Ishikawa (cell line): ENCODE results near the gene AMZ1.

Experiments used
- CEBPB ChIP-seq: IDR thresholded peaks from 2 replicates; pipeline ENCODE4 v1.6.1; 2012
- CREB1 ChIP-seq: IDR thresholded peaks from 2 replicates; pipeline ENCODE4 v1.6.1; 2012; ENCODE audit warnings: low read depth
- EGR1 ChIP-seq: IDR thresholded peaks from 2 replicates; pipeline ENCODE4 v1.6.1; 2012
- EP300 ChIP-seq: IDR thresholded peaks from 2 replicates; pipeline ENCODE4 v1.6.1; 2012; ENCODE audit warnings: borderline replicate concordance
- FOXM1 ChIP-seq: IDR thresholded peaks from 2 replicates; pipeline ENCODE4 v1.6.1; 2012; ENCODE audit warnings: low read depth, borderline replicate concordance
- MAX ChIP-seq: IDR thresholded peaks from 2 replicates; pipeline ENCODE4 v1.6.1; 2012
- NFIC ChIP-seq: IDR thresholded peaks from 2 replicates; pipeline ENCODE4 v1.6.1; 2012
- RAD21 ChIP-seq: IDR thresholded peaks from 2 replicates; pipeline ENCODE4 v1.6.1; 2012; ENCODE audit warnings: low read depth
- REST ChIP-seq: IDR thresholded peaks from 2 replicates; pipeline ENCODE4 v1.6.1; 2012; ENCODE audit warnings: low read depth, mild to moderate bottlenecking
- TEAD4 ChIP-seq: IDR thresholded peaks from 2 replicates; pipeline ENCODE4 v1.6.1; 2012
- YY1 ChIP-seq: IDR thresholded peaks from 2 replicates; pipeline ENCODE4 v1.6.1; 2012; ENCODE audit warnings: low read depth
- ZBTB7A ChIP-seq: IDR thresholded peaks from 2 replicates; pipeline ENCODE4 v1.6.1; 2012; ENCODE audit warnings: low read depth
- TF ChIP-seq, protein P1 (sequence below): IDR thresholded peaks from 2 replicates; pipeline ENCODE4 v1.6.1; 2012

The AMZ1 gene

DNA sequence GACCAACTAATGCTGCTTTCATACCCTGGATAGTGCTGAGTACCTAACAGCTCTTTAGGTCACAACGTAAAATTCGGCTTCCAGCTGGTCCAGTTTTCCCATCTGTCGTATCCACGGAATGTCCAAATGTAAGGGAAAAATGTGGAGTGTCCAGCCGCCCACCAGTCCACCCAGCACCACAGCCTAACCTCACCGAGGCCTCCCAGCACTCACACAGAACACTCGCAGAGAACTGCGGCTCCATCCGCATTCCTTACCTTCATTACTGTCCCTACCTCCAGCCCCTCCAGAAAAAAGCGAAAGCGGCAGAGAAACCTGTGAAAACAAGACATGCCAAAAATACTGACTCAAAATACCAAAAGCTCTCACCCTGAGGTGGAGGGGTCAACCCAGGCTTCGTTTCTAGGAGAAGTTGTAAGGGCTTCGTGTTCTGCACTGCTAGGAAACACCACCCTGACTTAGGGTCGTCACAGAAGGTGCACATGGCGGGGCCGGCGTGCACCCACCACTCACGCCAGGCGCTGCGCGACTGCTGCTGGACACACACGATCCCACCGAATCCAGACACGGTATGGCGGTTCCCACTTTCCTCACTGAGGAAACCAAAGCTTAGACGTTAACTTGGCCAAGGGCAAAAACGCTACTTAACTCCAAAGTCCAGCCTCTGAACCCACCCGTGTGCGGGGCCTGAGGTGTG lies 73.9 kb downstream of the AMZ1 start:
- TF ChIP-seq EP300 (no peak), ZBTB7A (no peak), TEAD4 (no peak), YY1 (no peak), CEBPB (no peak), RAD21 (no peak), FOXM1 (no peak), MAX (no peak), NFIC (no peak), REST (no peak), EGR1 (no peak)

DNA sequence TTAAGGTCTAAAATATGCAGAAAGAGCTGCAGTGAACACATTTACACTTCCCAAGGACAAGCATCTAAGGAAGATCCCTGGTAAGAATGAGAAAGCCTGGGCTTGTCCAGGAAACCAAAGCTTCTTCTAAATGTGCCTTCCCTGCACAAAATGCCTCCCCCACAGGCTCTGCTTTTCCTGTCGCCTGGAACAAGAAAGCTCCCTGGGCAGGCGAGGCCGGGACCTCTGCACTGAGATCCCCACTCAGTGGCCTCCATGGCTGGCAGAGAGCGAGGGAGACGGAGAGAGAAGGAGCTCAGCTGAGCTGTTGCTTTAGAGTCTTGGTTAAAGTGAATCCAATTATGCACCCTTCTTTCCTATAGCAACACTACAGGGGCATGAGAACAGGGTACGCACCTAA lies 75.6 kb downstream of the AMZ1 start:
- TF ChIP-seq, protein P1, sequence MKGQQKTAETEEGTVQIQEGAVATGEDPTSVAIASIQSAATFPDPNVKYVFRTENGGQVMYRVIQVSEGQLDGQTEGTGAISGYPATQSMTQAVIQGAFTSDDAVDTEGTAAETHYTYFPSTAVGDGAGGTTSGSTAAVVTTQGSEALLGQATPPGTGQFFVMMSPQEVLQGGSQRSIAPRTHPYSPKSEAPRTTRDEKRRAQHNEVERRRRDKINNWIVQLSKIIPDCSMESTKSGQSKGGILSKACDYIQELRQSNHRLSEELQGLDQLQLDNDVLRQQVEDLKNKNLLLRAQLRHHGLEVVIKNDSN = no peak
- no peak for TF ChIP-seq CREB1
- no peak for TF ChIP-seq CEBPB
- no peak for TF ChIP-seq FOXM1

- TF ChIP-seq, protein P1 = no peak
- no peak for TF ChIP-seq EGR1
These were observed 76.6 kb downstream of the AMZ1 start for GRCh38 chr7:2764621-2765020.
